Brain microvascular endothelial cell (primary cell): ENCODE measurements around the gene FER1L5.

Experiments used
- DNase-seq: peaks from one replicate; pipeline ENCODE4 v3.0.0-alpha.2; 2020
- H3K27ac ChIP-seq: fragments of 250-450 bp; sonication (Bioruptor Pico); 2 replicates; pipeline ENCODE4 v1.5.1; 2020; ENCODE audit warnings: mild to moderate bottlenecking, moderate library complexity
- H3K27me3 ChIP-seq: fragments of 250-450 bp; sonication (Bioruptor Pico); replicated peaks from 2 replicates; pipeline ENCODE4 v1.5.1; 2020; ENCODE audit warnings: mild to moderate bottlenecking
- H3K36me3 ChIP-seq: fragments of 250-450 bp; sonication (Bioruptor Pico); replicated peaks from 2 replicates; pipeline ENCODE4 v1.5.1; 2020; ENCODE audit warnings: mild to moderate bottlenecking
- H3K4me3 ChIP-seq: 2 replicates; pipeline ENCODE4 v1.5.1; 2011; ENCODE audit warnings: low read depth, mild to moderate bottlenecking, control low read depth, low read length, moderate library complexity
- in situ Hi-C: cut with HindIII; loops from 2 replicates; pipeline ENCODE4 v1.10.0; 2017; ENCODE audit warnings: low sequenced_read_pairs, low pct_ligation_motif_present
- TF ChIP-seq, protein P1 (sequence below): IDR thresholded peaks from 2 replicates; pipeline ENCODE4 v1.5.1; 2011; ENCODE audit warnings: low read depth, mild to moderate bottlenecking, moderate library complexity, low read length, control low read depth, inconsistent platforms; ENCODE audit errors: missing control alignments

Gene FER1L5

DNA sequence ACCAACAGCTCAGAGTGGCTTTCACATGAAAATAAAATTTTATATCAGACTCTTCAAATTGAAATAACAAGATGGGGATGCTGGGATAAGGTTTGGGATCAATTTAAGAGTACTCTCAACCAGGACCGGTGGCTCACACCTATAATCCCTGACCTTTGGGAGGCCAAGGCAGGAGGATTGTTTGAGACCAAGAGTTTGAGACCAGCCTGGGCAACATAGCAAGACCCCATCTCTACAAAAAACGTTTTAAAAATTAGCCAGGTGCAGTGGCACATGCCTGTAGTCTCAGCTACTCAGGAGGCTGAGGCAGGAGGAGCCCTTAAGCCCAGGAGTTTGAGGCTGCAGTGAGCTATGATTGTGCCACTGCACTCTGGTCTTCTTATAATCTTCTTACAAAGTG lies 94.7 kb downstream of the FER1L5 start:
- Histone ChIP-seq H3K27me3 (no peaks in the 10 kb centered on the region), H3K36me3 (peaks cover 15% of the 10 kb centered on the region), H3K4me3 (no peak overlapping the region), H3K27ac (no peak overlapping the region)
- DNase-seq = no peak
- in situ Hi-C loops = no loop called here
- TF ChIP-seq, protein P1, sequence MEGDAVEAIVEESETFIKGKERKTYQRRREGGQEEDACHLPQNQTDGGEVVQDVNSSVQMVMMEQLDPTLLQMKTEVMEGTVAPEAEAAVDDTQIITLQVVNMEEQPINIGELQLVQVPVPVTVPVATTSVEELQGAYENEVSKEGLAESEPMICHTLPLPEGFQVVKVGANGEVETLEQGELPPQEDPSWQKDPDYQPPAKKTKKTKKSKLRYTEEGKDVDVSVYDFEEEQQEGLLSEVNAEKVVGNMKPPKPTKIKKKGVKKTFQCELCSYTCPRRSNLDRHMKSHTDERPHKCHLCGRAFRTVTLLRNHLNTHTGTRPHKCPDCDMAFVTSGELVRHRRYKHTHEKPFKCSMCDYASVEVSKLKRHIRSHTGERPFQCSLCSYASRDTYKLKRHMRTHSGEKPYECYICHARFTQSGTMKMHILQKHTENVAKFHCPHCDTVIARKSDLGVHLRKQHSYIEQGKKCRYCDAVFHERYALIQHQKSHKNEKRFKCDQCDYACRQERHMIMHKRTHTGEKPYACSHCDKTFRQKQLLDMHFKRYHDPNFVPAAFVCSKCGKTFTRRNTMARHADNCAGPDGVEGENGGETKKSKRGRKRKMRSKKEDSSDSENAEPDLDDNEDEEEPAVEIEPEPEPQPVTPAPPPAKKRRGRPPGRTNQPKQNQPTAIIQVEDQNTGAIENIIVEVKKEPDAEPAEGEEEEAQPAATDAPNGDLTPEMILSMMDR = no peak

DNA sequence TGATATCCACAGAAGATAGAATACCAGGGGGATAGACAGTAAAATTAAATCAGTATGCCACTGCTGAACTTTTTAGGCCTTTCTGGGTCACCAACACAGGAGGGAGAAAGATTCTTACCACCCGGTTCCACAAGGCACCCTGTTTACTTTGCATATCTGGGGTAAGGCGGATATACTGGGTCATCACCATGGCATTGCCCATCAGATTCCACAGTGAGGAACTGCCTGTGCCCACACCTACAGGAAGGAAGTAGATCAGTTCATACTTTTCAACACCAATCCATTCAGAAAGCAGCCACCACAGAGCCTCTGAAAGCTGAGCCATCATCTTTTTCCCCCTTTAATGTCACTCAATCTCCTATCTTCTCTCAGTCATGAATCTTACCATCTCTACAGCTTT lies 95.3 kb downstream of the FER1L5 start:
- Histone ChIP-seq H3K36me3 (peaks cover 14% of the 10 kb centered on the region), H3K4me3 (no peak overlapping the region), H3K27me3 (no peaks in the 10 kb centered on the region), H3K27ac (no peak overlapping the region)
- TF ChIP-seq, protein P1 = no peak
- no peak for DNase-seq
- in situ Hi-C loops = no loop called here

DNA sequence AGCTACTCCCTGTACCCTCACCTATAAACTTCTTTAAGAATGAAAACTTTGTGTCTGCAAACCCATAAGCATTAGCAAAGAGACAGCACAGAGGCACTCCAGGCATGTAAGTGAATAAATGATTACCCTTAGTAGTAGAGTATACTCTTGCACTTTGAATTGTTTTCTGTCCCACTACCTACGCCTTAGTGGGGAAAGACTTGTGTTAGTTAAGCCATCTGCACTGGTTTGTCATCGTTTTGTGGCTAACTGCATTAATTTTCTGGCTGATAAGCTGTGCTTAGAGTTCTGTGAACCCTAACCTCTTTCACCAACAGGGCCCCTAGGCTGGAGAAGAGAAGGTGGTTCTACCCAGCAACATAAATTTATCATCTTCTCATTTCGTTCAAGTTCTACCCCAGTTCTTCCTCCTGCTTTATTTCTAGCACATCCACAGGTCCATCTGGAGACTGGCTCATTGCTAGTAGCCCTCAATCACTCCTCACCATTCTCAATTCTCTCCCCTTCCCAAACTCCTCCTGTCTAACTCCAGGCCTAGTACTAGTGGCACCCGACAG lies 96.6 kb downstream of the FER1L5 start:
- H3K36me3 ChIP-seq = peaks cover 2% of the 10 kb centered on the region
- peak overlapping the region; percentile 92 for H3K4me3 ChIP-seq
- H3K27me3 ChIP-seq = no peaks in the 10 kb centered on the region
- DNase-seq = no peak
- in situ Hi-C loops = no loop called here
- H3K27ac ChIP-seq = peak overlapping the region; percentile 63
- TF ChIP-seq, protein P1 = no peak

DNA sequence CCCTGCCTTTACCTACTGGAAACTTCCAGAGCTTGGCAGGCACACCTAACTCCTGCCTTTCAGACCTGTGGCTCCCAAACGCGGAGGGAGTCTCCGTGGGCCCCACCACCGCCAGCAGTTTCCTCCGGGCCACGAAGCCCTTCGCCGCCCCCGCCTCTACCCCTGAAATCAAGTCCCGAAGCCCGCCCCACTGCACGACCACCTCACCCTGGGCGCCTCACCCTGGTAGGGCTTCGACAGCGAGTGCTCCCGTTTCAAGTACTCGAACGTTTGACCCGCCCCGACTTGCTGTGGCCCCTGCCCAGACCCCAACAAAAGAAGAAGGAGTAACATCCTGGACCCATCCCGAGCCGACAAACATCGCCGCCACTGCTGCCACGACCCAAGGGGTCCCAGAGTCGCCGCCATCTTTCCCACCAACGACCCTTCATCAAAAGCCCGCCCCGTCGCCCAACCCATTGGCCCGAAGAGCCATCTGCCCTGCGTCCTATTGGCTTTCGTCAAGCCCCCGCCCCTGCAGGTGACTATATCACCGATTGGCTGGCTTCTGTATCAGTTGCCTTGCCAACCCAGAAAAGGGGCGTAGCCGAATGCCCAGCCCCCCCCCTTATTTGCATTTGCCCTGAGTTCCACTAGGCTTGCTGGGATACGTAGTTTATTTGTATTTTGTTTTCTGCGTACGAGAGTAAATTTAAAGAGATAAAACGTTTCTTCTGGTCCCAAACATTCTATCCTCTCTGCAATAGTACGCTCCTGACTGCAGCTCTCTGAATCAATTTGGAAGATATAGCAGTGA lies 97.3 kb downstream of the FER1L5 start, which contains the start of gene LMAN2L:
Gene LMAN2L (minus strand): TSS at position 432 of the 796 bp plus-strand sequence. CDS start 24 bp downstream, at position 408.
- Histone ChIP-seq H3K4me3 (peak within 1 kb of the TSS; percentile 92), H3K36me3 (no peaks in the 10 kb centered on the region), H3K27ac (peak within 1 kb of the TSS; percentile 63), H3K27me3 (no peaks in the 10 kb centered on the region)
- TF ChIP-seq, protein P1 = peak; percentile 14
- in situ Hi-C loops = no loop called here
- DNase-seq = peak; percentile 99

DNA sequence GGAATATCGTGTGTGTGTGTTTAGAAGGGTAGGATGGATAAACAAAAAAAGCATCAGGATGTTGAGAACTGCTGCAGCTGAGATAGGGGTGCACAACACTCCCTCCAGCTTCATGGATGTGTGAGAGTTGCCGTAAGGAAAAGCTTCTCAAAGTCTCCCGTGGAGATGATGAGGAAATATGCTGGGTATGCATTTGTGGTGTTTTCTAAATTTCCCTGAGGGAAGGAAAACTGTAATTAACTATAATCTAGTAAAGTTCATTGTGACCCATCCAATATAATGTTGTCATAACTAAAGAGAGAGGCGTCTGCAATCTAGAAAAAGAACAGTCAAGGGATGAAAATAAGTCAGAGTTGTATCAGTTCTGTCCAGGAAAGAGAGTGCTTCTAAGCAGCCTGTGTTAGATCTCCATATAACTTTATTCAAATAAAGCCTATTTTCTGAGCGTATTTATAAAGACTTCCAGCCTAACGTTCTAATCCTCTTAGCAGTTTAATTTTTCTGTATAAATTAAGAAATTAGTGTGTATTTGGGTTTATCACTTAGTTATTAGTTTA lies 104.6 kb downstream of the FER1L5 start:
- H3K4me3 ChIP-seq = no peak overlapping the region
- H3K27me3 ChIP-seq = no peaks in the 10 kb centered on the region
- no peak overlapping the region for H3K27ac ChIP-seq
- no peaks in the 10 kb centered on the region for H3K36me3 ChIP-seq
- no peak for DNase-seq
- TF ChIP-seq, protein P1 = no peak
- in situ Hi-C loops = no loop called here
